Measurements from ENCODE around the gene LRRC30.

LRRC30 gene

GRCh38 chr18:7237673-7238272 is 6.9 kb downstream of the LRRC30 start:
- TF ChIP-seq EZH2phosphoT487 (conservative IDR thresholded peaks at IDR 0.05; ENCODE audit: low read length) (no peak), CTCF (IDR thresholded peaks at IDR 0.05; ENCODE audit: insufficient read depth, low read length, poor library complexity, severe bottlenecking) (no peak)

GRCh38 chr18:7242926-7243325 is 12.0 kb downstream of the LRRC30 start:
- H3K79me2 ChIP-seq (ENCODE audit: insufficient read depth, low read length), result no peaks in the 10 kb centered on the region
- H3K4me3 ChIP-seq (ENCODE audit: insufficient read depth, low read length, poor library complexity, severe bottlenecking), result no peak overlapping the region
- H4K20me1 ChIP-seq (ENCODE audit: low read depth, low read length), result no peaks in the 10 kb centered on the region
- no peak overlapping the region for H3K4me2 ChIP-seq (ENCODE audit: low read depth, low read length, poor library complexity, severe bottlenecking)
- no peak overlapping the region for H2AFZ ChIP-seq (ENCODE audit: low read depth, low read length, severe bottlenecking)
- no peaks in the 10 kb centered on the region for H3K36me3 ChIP-seq (ENCODE audit: low read length)
- no peaks in the 10 kb centered on the region for H3F3A ChIP-seq (ENCODE audit: insufficient read depth)
- H3K27me3 ChIP-seq (ENCODE audit: low read length), result no peaks in the 10 kb centered on the region
- no peaks in the 10 kb centered on the region for H3K9me3 ChIP-seq (ENCODE audit: insufficient read depth, low read length)
- H3K27ac ChIP-seq (ENCODE audit: low read depth, low read length), result no peak overlapping the region
- H3K9ac ChIP-seq (ENCODE audit: low read length), result no peak overlapping the region
- H3K9me2 ChIP-seq (replicated peaks; ENCODE audit: insufficient read depth, low read length), result no peaks in the 10 kb centered on the region
- TF ChIP-seq CTCF (IDR thresholded peaks at IDR 0.05; ENCODE audit: insufficient read depth, low read length, poor library complexity, severe bottlenecking) (no peak), EZH2phosphoT487 (conservative IDR thresholded peaks at IDR 0.05; ENCODE audit: low read length) (no peak)

More at GRCh38 chr18:7237673-7238272, 6.9 kb downstream of the LRRC30 start:
- Histone ChIP-seq H3K27me3 (ENCODE audit: low read length) (no peaks in the 10 kb centered on the region), H3K36me3 (ENCODE audit: low read length) (no peaks in the 10 kb centered on the region), H3K4me2 (ENCODE audit: low read depth, low read length, poor library complexity, severe bottlenecking) (no peak overlapping the region), H3K27ac (ENCODE audit: low read depth, low read length) (no peak overlapping the region), H3K9me3 (ENCODE audit: insufficient read depth, low read length) (no peaks in the 10 kb centered on the region), H3K9me2 (replicated peaks; ENCODE audit: insufficient read depth, low read length) (no peaks in the 10 kb centered on the region), H3K79me2 (ENCODE audit: insufficient read depth, low read length) (no peaks in the 10 kb centered on the region), H3F3A (ENCODE audit: insufficient read depth) (no peaks in the 10 kb centered on the region), H3K9ac (ENCODE audit: low read length) (no peak overlapping the region), H3K4me3 (ENCODE audit: insufficient read depth, low read length, poor library complexity, severe bottlenecking) (no peak overlapping the region), H4K20me1 (ENCODE audit: low read depth, low read length) (no peaks in the 10 kb centered on the region), H2AFZ (ENCODE audit: low read depth, low read length, severe bottlenecking) (no peak overlapping the region)

- H3K4me2 ChIP-seq (ENCODE audit: low read depth, low read length, poor library complexity, severe bottlenecking), result no peak overlapping the region
- no peaks in the 10 kb centered on the region for H4K20me1 ChIP-seq (ENCODE audit: low read depth, low read length)
- no peak overlapping the region for H2AFZ ChIP-seq (ENCODE audit: low read depth, low read length, severe bottlenecking)
- no peaks in the 10 kb centered on the region for H3K79me2 ChIP-seq (ENCODE audit: insufficient read depth, low read length)
- no peaks in the 10 kb centered on the region for H3K27me3 ChIP-seq (ENCODE audit: low read length)
- no peak overlapping the region for H3K9ac ChIP-seq (ENCODE audit: low read length)
- TF ChIP-seq CTCF (IDR thresholded peaks at IDR 0.05; ENCODE audit: insufficient read depth, low read length, poor library complexity, severe bottlenecking), result no peak
- TF ChIP-seq EZH2phosphoT487 (conservative IDR thresholded peaks at IDR 0.05; ENCODE audit: low read length), result no peak
- no peak overlapping the region for H3K4me3 ChIP-seq (ENCODE audit: insufficient read depth, low read length, poor library complexity, severe bottlenecking)
- no peak overlapping the region for H3K27ac ChIP-seq (ENCODE audit: low read depth, low read length)
- no peaks in the 10 kb centered on the region for H3F3A ChIP-seq (ENCODE audit: insufficient read depth)
- no peaks in the 10 kb centered on the region for H3K9me3 ChIP-seq (ENCODE audit: insufficient read depth, low read length)
- no peaks in the 10 kb centered on the region for H3K9me2 ChIP-seq (replicated peaks; ENCODE audit: insufficient read depth, low read length)
- H3K36me3 ChIP-seq (ENCODE audit: low read length), result no peaks in the 10 kb centered on the region
These were observed 18.0 kb downstream of the LRRC30 start for GRCh38 chr18:7248877-7249276.

Measured in SU-DHL-6 (cell line).